ENCODE data around the gene APLP2. TPM values are rescaled to one million over a fixed set of nuclear protein-coding genes. Genes with fewer than 3 reads are reported as not detected.

APLP2 gene
- total and polyA plus RNA-seq, 2 of the 13 experiments (the other 11 are each of a cell fraction or from before 2014, with no cell fraction given): 315 to 594 TPM

GRCh38 chr11:130070846-130071200, 1.1 kb downstream of the APLP2 start:
- no peak for FAIRE-seq
- peak; percentile 2; the same call in 2 of the 3 replicates for ATAC-seq
- TF ChIP-seq ZNF564 (CRISPR knock-in tag; IDR thresholded peaks at IDR 0.05) (0 out of 2 replicates have a peak, but pooled peaks have one; percentile 3), MBD4 (IDR thresholded peaks at IDR 0.05; ENCODE audit: borderline replicate concordance, low read length) (no peak), PCBP1 (IDR thresholded peaks at IDR 0.05; ENCODE audit: borderline replicate concordance, low read depth, low read length) (no peak), MAFK (conservative IDR thresholded peaks at IDR 0.05 in 1 of 2, IDR thresholded peaks at IDR 0.05 in 1 of 2; ENCODE audit: low read length in 2 of 2) (peak; percentile 39; a peak in 2 of 4 replicates), MAX (IDR thresholded peaks at IDR 0.05) (0 out of 2 replicates have a peak, but pooled peaks have one; percentile 5), ZNF274 (CRISPR knock-in tag; IDR thresholded peaks at IDR 0.05) (no peak)
- BruUV-seq (replicated peaks): no TSS peak
- H3K9ac ChIP-seq (ENCODE audit: insufficient read depth, low read depth, low read length): peak overlapping the region; percentile 84
- no peaks in the 10 kb centered on the region for H3K36me3 ChIP-seq (replicated peaks in 1 of 2; ENCODE audit: control insufficient read depth in 1 of 2, insufficient read depth in 2 of 2, low read length in 2 of 2)
- peak overlapping the region; percentile 67 for H3K27ac ChIP-seq (ENCODE audit: extremely low read length, insufficient read depth, low read length)
- peak overlapping the region; percentile 76 to 98 (median 97) for H3K4me3 ChIP-seq (replicated peaks in 1 of 3; ENCODE audit: insufficient read depth in 1 of 3, low read depth in 2 of 3, low read length in 3 of 3)
- peaks cover 26% of the 10 kb centered on the region for H4K20me1 ChIP-seq (ENCODE audit: insufficient read depth, low read length)
- no peak for DNase-seq (ENCODE audit: low spot score)
- no peak overlapping the region for H2AFZ ChIP-seq (ENCODE audit: low read length)
- ChIA-PET POLR2A (interaction anchor here (0.7 to 5.4 kb wide), 13 partner anchors 11 to 175 kb away, joined by 3 to 70 read pairs (median 4); partner anchors contain the start of genes NFRKB and PRDM10), CTCF (ENCODE audit: low intra/inter-chr PET ratio, low total read pairs) (interaction anchor here (1.4 kb wide), 2 partner anchors 62 to 148 kb away, joined by 3 to 6 read pairs; no protein-coding TSS in a partner anchor)
- WGBS (ENCODE audit: low lambda C conversion rate): 0% methylated on average over 6 of the region's 23 CpGs
- peaks cover 50% of the 10 kb centered on the region for H3K4me1 ChIP-seq (ENCODE audit: insufficient read depth, low read length)
- in situ Hi-C loops (cut with HindIII; ENCODE audit: extremely low pct_ligation_motif_present, low pct_unique_long_range_greater_than_20kb): no loop called here
- H3K79me2 ChIP-seq (ENCODE audit: insufficient read depth, low read length): peaks cover 55% of the 10 kb centered on the region
- H3K27me3 ChIP-seq (ENCODE audit: control insufficient read depth in 1 of 2, insufficient read depth in 2 of 2, low read length in 2 of 2): no peaks in the 10 kb centered on the region
- no peaks in the 10 kb centered on the region for H3K9me3 ChIP-seq (ENCODE audit: low read length)
- peak overlapping the region; percentile 80 for H3K4me2 ChIP-seq (ENCODE audit: low read depth, low read length)
- intact Hi-C loops (cut with micrococcal nuclease; ENCODE audit: unreplicated experiment): loop anchor here (2.0 kb wide), 1 partner anchor 54 kb away; no protein-coding TSS in a partner anchor

GRCh38 chr11:130071211-130071712, 1.6 kb downstream of the APLP2 start:
- POLR2A ChIA-PET: interaction anchor here (1.0 to 5.4 kb wide), 11 partner anchors 11 to 176 kb away, joined by 3 to 70 read pairs (median 5); partner anchors contain the start of genes NFRKB and PRDM10
- FAIRE-seq (peak; percentile 53), ATAC-seq (no peak), DNase-seq (ENCODE audit: low spot score) (peak; percentile 13)
- Histone ChIP-seq H3K4me3 (replicated peaks in 1 of 3; ENCODE audit: insufficient read depth in 1 of 3, low read depth in 2 of 3, low read length in 3 of 3) (peak overlapping the region; percentile 76 to 98 (median 97)), H3K27ac (ENCODE audit: extremely low read length, insufficient read depth, low read length) (peak overlapping the region; percentile 67), H3K9ac (ENCODE audit: insufficient read depth, low read depth, low read length) (peak overlapping the region; percentile 84), H4K20me1 (ENCODE audit: insufficient read depth, low read length) (peaks cover 27% of the 10 kb centered on the region), H2AFZ (ENCODE audit: low read length) (no peak overlapping the region), H3K36me3 (replicated peaks in 1 of 2; ENCODE audit: control insufficient read depth in 1 of 2, insufficient read depth in 2 of 2, low read length in 2 of 2) (no peaks in the 10 kb centered on the region), H3K4me2 (ENCODE audit: low read depth, low read length) (peak overlapping the region; percentile 80), H3K27me3 (ENCODE audit: control insufficient read depth in 1 of 2, insufficient read depth in 2 of 2, low read length in 2 of 2) (no peaks in the 10 kb centered on the region), H3K4me1 (ENCODE audit: insufficient read depth, low read length) (peaks cover 50% of the 10 kb centered on the region), H3K79me2 (ENCODE audit: insufficient read depth, low read length) (peaks cover 59% of the 10 kb centered on the region), H3K9me3 (ENCODE audit: low read length) (no peaks in the 10 kb centered on the region)
- TSS peak; percentile 57 for BruUV-seq (replicated peaks)
- under 1% methylated on average over 11 of the region's 11 CpGs for WGBS (ENCODE audit: low lambda C conversion rate)
- in situ Hi-C loops (cut with HindIII; ENCODE audit: extremely low pct_ligation_motif_present, low pct_unique_long_range_greater_than_20kb) (no loop called here), intact Hi-C loops (cut with micrococcal nuclease; ENCODE audit: unreplicated experiment) (loop anchor here (2.0 kb wide), 1 partner anchor 54 kb away; no protein-coding TSS in a partner anchor)
- CTCF ChIA-PET (ENCODE audit: low intra/inter-chr PET ratio, low total read pairs): interaction anchor here (1.4 kb wide), 1 partner anchor 148 kb away, joined by 6 read pairs; no protein-coding TSS in a partner anchor
- TF ChIP-seq AHDC1 (CRISPR knock-in tag; IDR thresholded peaks at IDR 0.05; ENCODE audit: borderline replicate concordance): no peak
- peak; percentile 15 to 33; a peak in 2 of 4 replicates for TF ChIP-seq MAFK (conservative IDR thresholded peaks at IDR 0.05 in 1 of 2, IDR thresholded peaks at IDR 0.05 in 1 of 2; ENCODE audit: low read length in 2 of 2)
- peak; percentile 41 for TF ChIP-seq MAFF (IDR thresholded peaks at IDR 0.05; ENCODE audit: low read depth, low read length)
- peak; percentile 50; the same call in 1 of the 2 replicates for TF ChIP-seq KDM5A (IDR thresholded peaks at IDR 0.05; ENCODE audit: borderline replicate concordance, low read length)

All from HepG2 (cell line).